ENCODE data around the gene CHTF18.
A peak's percentile ranks its signal among the peaks of the same experiment; 100 is the strongest.

Gene CHTF18

DNA sequence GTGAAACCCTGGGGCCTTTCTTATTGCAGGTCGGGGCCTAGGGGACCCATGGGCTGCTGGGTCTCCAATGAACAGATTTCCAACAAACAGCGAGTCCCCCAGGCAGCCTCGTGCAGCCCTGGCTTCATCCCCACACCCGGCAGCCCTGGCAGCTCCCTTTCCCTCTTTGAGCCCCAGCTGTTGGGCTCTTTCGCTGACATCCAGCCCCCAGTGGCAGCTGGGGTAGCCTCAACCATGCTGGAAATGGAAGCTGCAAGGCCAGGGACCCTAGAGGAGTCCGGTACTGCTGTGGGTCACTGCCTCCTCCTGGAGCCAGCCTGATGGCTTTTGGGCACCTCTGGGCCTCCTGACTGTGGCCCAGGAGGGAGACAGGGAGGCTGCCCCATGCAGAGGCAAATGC lies 6.2 kb upstream of the CHTF18 start:
- DNase-seq (ENCODE audit: low read depth) = no peak
- no peak overlapping the region for H3K4me3 ChIP-seq (ENCODE audit: low read length)
- TF ChIP-seq, protein P1, sequence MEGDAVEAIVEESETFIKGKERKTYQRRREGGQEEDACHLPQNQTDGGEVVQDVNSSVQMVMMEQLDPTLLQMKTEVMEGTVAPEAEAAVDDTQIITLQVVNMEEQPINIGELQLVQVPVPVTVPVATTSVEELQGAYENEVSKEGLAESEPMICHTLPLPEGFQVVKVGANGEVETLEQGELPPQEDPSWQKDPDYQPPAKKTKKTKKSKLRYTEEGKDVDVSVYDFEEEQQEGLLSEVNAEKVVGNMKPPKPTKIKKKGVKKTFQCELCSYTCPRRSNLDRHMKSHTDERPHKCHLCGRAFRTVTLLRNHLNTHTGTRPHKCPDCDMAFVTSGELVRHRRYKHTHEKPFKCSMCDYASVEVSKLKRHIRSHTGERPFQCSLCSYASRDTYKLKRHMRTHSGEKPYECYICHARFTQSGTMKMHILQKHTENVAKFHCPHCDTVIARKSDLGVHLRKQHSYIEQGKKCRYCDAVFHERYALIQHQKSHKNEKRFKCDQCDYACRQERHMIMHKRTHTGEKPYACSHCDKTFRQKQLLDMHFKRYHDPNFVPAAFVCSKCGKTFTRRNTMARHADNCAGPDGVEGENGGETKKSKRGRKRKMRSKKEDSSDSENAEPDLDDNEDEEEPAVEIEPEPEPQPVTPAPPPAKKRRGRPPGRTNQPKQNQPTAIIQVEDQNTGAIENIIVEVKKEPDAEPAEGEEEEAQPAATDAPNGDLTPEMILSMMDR (IDR thresholded peaks at IDR 0.05; ENCODE audit: insufficient read depth, low read depth, low read length, missing control alignments) = no peak

DNA sequence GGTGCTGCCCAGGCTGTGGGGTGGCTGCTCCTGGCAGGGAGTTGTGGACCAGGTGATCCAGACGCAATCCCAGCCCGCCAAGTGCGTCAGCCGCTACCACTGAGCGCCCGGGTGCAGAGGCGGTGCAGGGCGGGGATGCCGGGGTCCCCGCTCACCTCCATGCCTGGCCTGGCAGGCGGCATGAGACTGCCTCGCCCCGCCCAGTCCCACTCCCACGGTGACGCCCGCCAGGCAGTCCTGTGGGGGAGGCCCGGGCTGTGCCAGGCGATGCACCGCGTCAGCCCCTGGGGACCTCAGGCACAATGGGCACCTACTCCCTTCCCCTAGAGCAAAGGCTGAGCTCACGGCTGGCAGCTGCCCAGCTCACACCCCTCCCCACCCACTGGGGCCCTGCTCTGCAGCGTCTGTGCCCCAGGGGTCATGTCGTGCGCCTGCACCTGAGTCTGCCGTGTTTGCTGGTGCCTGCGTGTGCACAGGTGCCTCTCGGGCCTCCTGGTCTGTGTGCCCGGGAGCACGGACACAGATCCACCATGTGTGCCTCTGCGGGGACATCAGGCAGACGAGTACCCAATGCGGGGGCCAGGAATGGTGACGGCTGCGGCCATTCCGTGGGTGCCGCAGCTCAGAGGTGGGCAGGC lies 5.5 kb upstream of the CHTF18 start:
- TF ChIP-seq, protein P1 (IDR thresholded peaks at IDR 0.05; ENCODE audit: insufficient read depth, low read depth, low read length, missing control alignments) = no peak
- H3K4me3 ChIP-seq (ENCODE audit: low read length) = no peak overlapping the region
- peak; percentile 62 for DNase-seq (ENCODE audit: low read depth)

DNA sequence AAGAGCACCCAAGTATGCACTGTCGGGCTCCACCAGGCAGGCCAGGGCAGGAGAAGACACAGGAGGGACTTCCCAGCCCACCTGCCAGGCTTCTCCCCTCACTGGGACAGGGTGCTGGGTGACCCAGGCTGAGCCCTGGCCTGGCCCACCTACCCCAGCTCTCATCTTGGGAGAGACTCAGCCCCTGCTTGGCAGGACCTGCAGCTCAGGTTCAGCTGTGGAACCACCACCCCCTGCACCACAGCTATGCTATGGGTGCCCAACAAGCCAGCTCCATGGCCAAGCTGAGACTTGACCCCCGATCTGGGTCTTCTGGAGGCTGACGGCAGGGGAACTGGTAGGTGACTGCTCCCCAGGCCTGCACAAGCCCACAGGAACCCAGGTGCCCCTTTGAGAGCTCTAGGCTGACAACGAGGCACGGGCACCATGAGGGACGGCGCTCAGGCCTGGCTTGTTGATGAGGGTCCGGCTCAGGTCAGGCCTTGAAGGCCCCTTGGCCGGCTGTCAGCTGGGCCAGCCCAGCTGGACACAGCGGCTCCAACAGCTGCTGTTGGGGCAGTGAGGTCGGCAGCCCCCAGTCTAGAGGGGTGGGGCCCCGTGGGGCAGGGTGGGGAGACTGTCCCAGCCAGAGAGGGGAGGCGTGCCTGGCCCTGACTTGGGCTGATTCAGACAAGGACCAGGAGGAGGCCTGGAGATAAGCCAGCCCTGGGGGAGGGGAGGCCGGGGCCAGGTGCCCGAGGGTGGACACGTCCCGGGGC lies 4.8 kb upstream of the CHTF18 start:
- TF ChIP-seq, protein P1 (IDR thresholded peaks at IDR 0.05; ENCODE audit: insufficient read depth, low read depth, low read length, missing control alignments) = no peak
- H3K4me3 ChIP-seq (ENCODE audit: low read length) = no peak overlapping the region
- DNase-seq (ENCODE audit: low read depth) = peak; percentile 24

DNA sequence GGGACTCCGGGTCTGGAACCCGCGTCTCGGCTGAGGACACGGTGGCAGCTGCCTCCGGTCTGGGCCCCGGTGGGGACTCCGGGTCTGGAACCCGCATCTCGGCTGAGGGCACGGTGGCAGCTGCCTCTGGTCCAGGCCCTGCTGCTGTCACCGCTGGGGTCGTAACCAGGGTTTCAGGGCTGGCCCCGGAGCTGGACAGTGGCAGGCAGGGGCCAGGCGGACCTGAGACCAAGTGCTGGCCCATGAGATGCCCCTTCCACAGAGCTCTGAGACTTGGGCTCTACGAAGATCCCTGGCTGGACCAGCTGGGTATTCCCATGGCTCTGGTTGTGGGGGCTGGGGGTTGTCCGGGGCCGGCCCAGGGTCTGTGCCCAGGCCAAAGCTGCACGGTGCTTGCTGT lies 4.0 kb upstream of the CHTF18 start:
- no peak for DNase-seq (ENCODE audit: low read depth)
- TF ChIP-seq, protein P1 (IDR thresholded peaks at IDR 0.05; ENCODE audit: insufficient read depth, low read depth, low read length, missing control alignments) = no peak
- no peak overlapping the region for H3K4me3 ChIP-seq (ENCODE audit: low read length)

DNA sequence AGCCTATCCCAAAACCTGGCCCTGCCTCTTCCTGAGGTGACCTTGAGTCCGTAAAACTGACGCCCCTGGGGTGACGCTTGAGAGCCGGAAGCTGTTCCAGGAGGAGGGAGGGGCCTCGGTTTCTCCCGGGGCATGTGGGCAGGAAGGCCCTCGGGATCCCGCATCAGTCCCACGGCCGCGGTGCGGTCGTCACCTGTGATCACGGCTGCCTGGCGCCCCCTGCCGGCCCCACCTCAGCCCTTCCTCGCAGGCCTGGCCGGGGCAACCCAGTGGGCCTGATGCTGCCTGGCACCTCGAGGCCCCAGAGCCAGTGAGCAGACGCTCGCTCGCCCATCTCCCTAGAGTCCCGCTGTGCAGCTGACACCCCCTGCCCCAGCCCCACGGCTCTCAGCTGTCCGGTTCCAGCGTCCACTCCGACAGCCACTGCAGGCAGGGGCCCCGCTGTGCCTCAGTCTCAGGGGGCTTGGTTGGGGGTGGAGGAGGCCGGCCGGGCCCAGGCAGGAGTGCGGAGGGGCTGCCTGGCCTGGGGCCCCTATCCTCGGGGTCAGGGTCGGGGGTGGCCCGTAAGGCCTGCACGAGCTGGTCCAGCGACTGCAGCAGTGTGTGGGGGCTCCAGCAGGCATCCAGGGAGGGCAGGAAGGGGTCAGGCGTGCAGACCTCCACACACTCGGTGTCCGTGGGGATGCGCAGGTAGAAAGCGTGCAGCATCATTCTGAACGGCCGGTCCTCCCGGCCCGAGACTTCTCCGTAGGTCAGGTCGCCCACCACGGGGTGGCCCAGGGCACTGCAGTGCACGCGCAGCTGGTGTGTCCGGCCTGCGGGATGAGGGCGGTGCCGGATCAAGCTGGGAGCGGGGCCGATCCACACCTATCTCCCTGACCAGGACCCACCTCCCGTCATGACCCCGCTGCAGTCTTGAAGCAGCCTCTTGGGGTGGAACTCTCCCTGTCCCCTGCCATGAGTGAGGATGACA lies 2.6 kb upstream of the CHTF18 start:
- TF ChIP-seq, protein P1 (IDR thresholded peaks at IDR 0.05; ENCODE audit: insufficient read depth, low read depth, low read length, missing control alignments) = peak; percentile 73
- peak; percentile 71 for DNase-seq (ENCODE audit: low read depth)
- no peak overlapping the region for H3K4me3 ChIP-seq (ENCODE audit: low read length)

DNA sequence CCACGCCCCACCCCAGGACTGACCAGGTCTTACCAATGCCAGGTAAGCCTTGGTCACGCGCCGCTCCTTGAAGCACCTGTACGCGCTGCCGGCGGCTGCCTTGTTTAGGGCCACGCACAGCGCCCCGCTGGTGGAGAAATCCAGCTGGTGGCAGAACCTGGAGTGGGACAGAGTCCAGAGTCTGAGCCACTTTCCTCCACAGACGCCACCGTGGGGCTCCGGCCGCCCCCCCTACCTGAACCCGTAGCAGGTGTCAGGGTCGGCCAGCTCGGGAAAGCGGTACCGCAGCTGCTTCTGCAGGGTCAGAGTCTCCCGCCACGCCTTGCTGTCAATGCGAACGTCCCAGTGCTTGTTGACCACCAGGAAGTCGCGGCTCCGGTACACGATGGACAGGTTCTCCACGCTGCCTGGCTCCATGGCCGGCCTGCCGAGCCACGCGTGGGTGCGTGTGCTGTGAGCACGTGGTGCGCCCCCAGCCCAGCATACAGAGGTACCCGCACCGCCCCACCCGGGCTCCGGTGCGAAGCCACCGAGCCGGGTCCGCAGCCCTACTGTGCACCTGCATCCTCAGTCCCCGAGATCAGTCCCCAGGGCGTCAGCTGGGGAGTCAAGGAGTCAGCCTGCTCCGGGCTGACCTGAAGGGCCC lies 976 bp upstream of the CHTF18 start:
- TF ChIP-seq, protein P1 (IDR thresholded peaks at IDR 0.05; ENCODE audit: insufficient read depth, low read depth, low read length, missing control alignments) = no peak
- DNase-seq (ENCODE audit: low read depth) = no peak
- peak overlapping the region; percentile 90 for H3K4me3 ChIP-seq (ENCODE audit: low read length)
